CD14-positive monocyte (primary cell): ENCODE results near the gene RPS21. TPM values are rescaled to one million over a fixed set of nuclear protein-coding genes. Genes with fewer than 3 reads are reported as not detected.

Experiments
- DNase-seq, 3 donors: peaks; one replicate each; pipeline ENCODE4 v3.0.0-alpha.2; 2011 to 2022
- H2AFZ ChIP-seq: 2 replicates; pipeline ENCODE4 v1.6.0; 2012; ENCODE audit warnings: mild to moderate bottlenecking, low read depth, low read length, inconsistent platforms; ENCODE audit not compliant: insufficient read depth, poor library complexity, severe bottlenecking
- H3K27ac ChIP-seq, 2 donors: 1 replicate in 1 of 2; 2 replicates in 1 of 2; pipeline ENCODE4 v1.5.1; 2012 to 2013; ENCODE audit warnings: low read length in 2 of 2, control low read depth in 1 of 2, inconsistent platforms in 1 of 2, low read depth in 1 of 2, mild to moderate bottlenecking in 1 of 2
- H3K27me3 ChIP-seq, 2 donors: one replicate each; pipeline versions ENCODE4 v1.6.0 to v1.6.1; 2011 to 2013; ENCODE audit warnings: low read length in 2 of 2; ENCODE audit not compliant: control insufficient read depth in 2 of 2, insufficient read depth in 2 of 2
- H3K36me3 ChIP-seq, 2 donors: replicated peaks in 1 of 2; 1 replicate in 1 of 2; 2 replicates in 1 of 2; pipeline versions ENCODE4 v1.5.1 to v1.6.1; 2012 to 2013; ENCODE audit warnings: low read length in 2 of 2, control low read depth in 1 of 2, inconsistent platforms in 1 of 2, mild to moderate bottlenecking in 1 of 2; ENCODE audit not compliant: insufficient read depth in 2 of 2, control insufficient read depth in 1 of 2
- H3K4me1 ChIP-seq, 2 donors: 1 replicate in 1 of 2; 2 replicates in 1 of 2; pipeline versions ENCODE4 v1.5.1 to v1.6.1; 2012 to 2013; ENCODE audit warnings: low read length in 2 of 2, control low read depth in 1 of 2, inconsistent platforms in 1 of 2, mild to moderate bottlenecking in 1 of 2, moderate library complexity in 1 of 2; ENCODE audit not compliant: insufficient read depth in 2 of 2, control insufficient read depth in 1 of 2
- H3K4me2 ChIP-seq: replicated peaks from 2 replicates; pipeline ENCODE3; 2012; ENCODE audit warnings: low read length, moderate library complexity, mild to moderate bottlenecking; ENCODE audit not compliant: poor library complexity, severe bottlenecking; ENCODE audit errors: extremely low read depth
- H3K4me3 ChIP-seq, 3 experiments: fragments of 200-600 bp in 1 of 3; sonication (generic) in 1 of 3; replicated peaks in 1 of 3; 1 replicate in 2 of 3; 2 replicates in 1 of 3; pipeline ENCODE4 v1.5.1; 2011 to 2013; ENCODE audit warnings: low read length in 3 of 3, mild to moderate bottlenecking in 3 of 3, control low read depth in 2 of 3, low read depth in 2 of 3, inconsistent platforms in 1 of 3, moderate library complexity in 1 of 3
- H3K79me2 ChIP-seq: 2 replicates; pipeline ENCODE4 v1.6.0; 2012; ENCODE audit warnings: mild to moderate bottlenecking, control low read depth, inconsistent platforms, low read length, moderate library complexity; ENCODE audit not compliant: insufficient read depth
- H3K9ac ChIP-seq: 2 replicates; pipeline ENCODE4 v1.6.0; 2017; ENCODE audit warnings: low read length, mild to moderate bottlenecking; ENCODE audit not compliant: insufficient read depth, poor library complexity, severe bottlenecking
- H3K9me3 ChIP-seq, 2 donors: replicated peaks in 1 of 2; 1 replicate in 1 of 2; 2 replicates in 1 of 2; pipeline versions ENCODE4 v1.5.1 to v1.6.1; 2012 to 2013; ENCODE audit warnings: low read length in 2 of 2, control low read depth in 1 of 2; ENCODE audit not compliant: control insufficient read depth in 1 of 2, insufficient read depth in 1 of 2
- H4K20me1 ChIP-seq: 2 replicates; pipeline ENCODE4 v1.6.0; 2012; ENCODE audit warnings: mild to moderate bottlenecking, low read length, control low read depth, moderate library complexity; ENCODE audit not compliant: insufficient read depth
- H3K27ac Mint-ChIP-seq, 7 donors: one replicate each; pipeline ENCODE4 v1.8.0; 2020; ENCODE audit warnings: mild to moderate bottlenecking in 7 of 7, mixed read lengths in 7 of 7, moderate library complexity in 6 of 7, inconsistent platforms in 2 of 7
- H3K27me3 Mint-ChIP-seq, 3 donors: one replicate each; pipeline ENCODE4 v1.8.0; 2021 to 2022; ENCODE audit warnings: low read depth in 3 of 3, mild to moderate bottlenecking in 3 of 3, mixed read lengths in 3 of 3, moderate library complexity in 3 of 3, inconsistent platforms in 1 of 3
- H3K36me3 Mint-ChIP-seq, 2 donors: one replicate each; pipeline ENCODE4 v1.8.0; 2020; ENCODE audit warnings: mixed read lengths in 2 of 2, inconsistent platforms in 1 of 2, mild to moderate bottlenecking in 1 of 2
- H3K4me1 Mint-ChIP-seq: one replicate; pipeline ENCODE4 v1.8.0; 2020; ENCODE audit warnings: mild to moderate bottlenecking, mixed read lengths
- H3K4me3 Mint-ChIP-seq, 2 donors: one replicate each; pipeline ENCODE4 v1.8.0; 2020; ENCODE audit warnings: mild to moderate bottlenecking in 2 of 2, mixed read lengths in 2 of 2, moderate library complexity in 1 of 2
- H3K9me3 Mint-ChIP-seq, 7 donors: one replicate each; pipeline ENCODE4 v1.8.0; 2020 to 2022; ENCODE audit warnings: mixed read lengths in 7 of 7, mild to moderate bottlenecking in 6 of 7, moderate library complexity in 6 of 7, inconsistent platforms in 2 of 7
- CTCF ChIP-seq: fragments of 200-600 bp; IDR thresholded peaks from one replicate; pipeline ENCODE4 v1.8.0; 2022; ENCODE audit warnings: antibody characterized with exemption, mild to moderate bottlenecking
- WGBS: methylation state at CpG from one replicate; pipeline ENCODE4 v1.1.5; 2013; ENCODE audit warnings: missing lambda C conversion rate; ENCODE audit not compliant: insufficient coverage; 5-methylcytosine and 5-hydroxymethylcytosine counted together
- intact Hi-C, 2 donors: fragments of 100-400 bp; cut with micrococcal nuclease; formaldehyde crosslinking; loops; one replicate each; pipeline versions ENCODE4 v1.15.0 to v1.15.1; 2023
- polyA plus RNA-seq, 3 donors: library from polyadenylated mRNA; depleted of rRNA in 1 of 3; unstranded in 2 of 3; stranded (reverse) in 1 of 3; fragments of 300-500 nt in 2 of 3; fragments of >200 nt in 1 of 3; fragmentation: Illumina TruSeq in 2 of 3; gene quantifications; 1 replicate in 2 of 3; 2 replicates in 1 of 3; pipeline ENCODE4 v1.2.3, GENCODE V29; 2012 to 2021

The RPS21 gene
- polyA plus RNA-seq, 3 donors, result 799 to 6,263 (median 968) TPM

DNA sequence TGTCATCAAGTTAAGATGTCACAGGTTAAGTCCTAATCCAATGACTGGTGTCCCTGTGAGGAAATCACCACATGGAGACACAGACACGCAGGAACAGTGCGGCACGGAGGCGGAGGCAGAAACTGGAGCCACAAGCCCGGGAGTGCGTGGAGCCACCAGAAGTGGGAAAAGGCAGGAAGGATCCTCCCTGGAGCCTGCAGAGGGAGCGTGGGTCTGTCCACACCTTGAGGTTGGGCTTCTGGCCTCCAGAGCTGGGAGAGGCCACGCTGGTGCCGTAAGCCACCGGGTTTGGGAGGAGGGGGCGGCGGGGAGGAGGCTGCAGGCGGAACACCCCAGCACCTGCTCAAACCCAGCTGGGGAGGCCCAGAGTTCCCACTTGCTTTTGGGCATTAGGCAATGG is 16.4 kb downstream of the RPS21 start:
- Mint-ChIP-seq H3K36me3 (peaks cover 9 to 24% of the 10 kb centered on the region in 2 donors), H3K4me1 (peaks cover 25% of the 10 kb centered on the region), H3K4me3 (no peak overlapping the region), H3K9me3 (no peaks in the 10 kb centered on the region), H3K27me3 (peaks cover 2 to 4% (median 2%) of the 10 kb centered on the region in 3 donors), H3K27ac (no peak overlapping the region)
- H3K9ac ChIP-seq, result no peak overlapping the region
- no peak for TF ChIP-seq CTCF
- intact Hi-C loops, result loop anchor here in 1 of 2 donors (10.0 kb wide), 2 partner anchors 169 to 391 kb away; partner anchors contain the start of genes MRGBP and OSBPL2
- H3K27me3 ChIP-seq, result no peaks in the 10 kb centered on the region
- DNase-seq, result no peak
- H3K36me3 ChIP-seq, result peaks cover 3 to 9% of the 10 kb centered on the region in 2 donors
- peaks cover 10% of the 10 kb centered on the region for H4K20me1 ChIP-seq
- WGBS, result 96% methylated on average over 10 of the region's 13 CpGs
- H3K9me3 ChIP-seq, result no peaks in the 10 kb centered on the region
- no peak overlapping the region for H2AFZ ChIP-seq
- peaks cover 25 to 33% of the 10 kb centered on the region in 2 donors for H3K4me1 ChIP-seq
- peaks cover 23% of the 10 kb centered on the region for H3K79me2 ChIP-seq
- H3K4me3 ChIP-seq, result no peak overlapping the region
- H3K4me2 ChIP-seq, result no peak overlapping the region
- no peak overlapping the region for H3K27ac ChIP-seq

GRCh38 chr20:62404112-62404665 is 17.3 kb downstream of the RPS21 start:
- Mint-ChIP-seq H3K27me3 (peaks cover 3 to 8% (median 4%) of the 10 kb centered on the region in 3 donors), H3K4me3 (no peak overlapping the region), H3K9me3 (no peaks in the 10 kb centered on the region), H3K36me3 (peaks cover 9 to 24% of the 10 kb centered on the region in 2 donors), H3K27ac (peak overlapping the region in 2 of 7 donors; percentile 37 to 57), H3K4me1 (peaks cover 25% of the 10 kb centered on the region)
- no peaks in the 10 kb centered on the region for H3K9me3 ChIP-seq
- intact Hi-C loops, result loop anchor here in 1 of 2 donors (10.0 kb wide), 2 partner anchors 169 to 391 kb away; partner anchors contain the start of genes MRGBP and OSBPL2
- no peak overlapping the region for H3K4me2 ChIP-seq
- H3K9ac ChIP-seq, result no peak overlapping the region
- peaks cover 23% of the 10 kb centered on the region for H3K79me2 ChIP-seq
- peaks cover 10% of the 10 kb centered on the region for H4K20me1 ChIP-seq
- H3K4me1 ChIP-seq, result peaks cover 25 to 33% of the 10 kb centered on the region in 2 donors
- H3K36me3 ChIP-seq, result peaks cover 3 to 9% of the 10 kb centered on the region in 2 donors
- H3K4me3 ChIP-seq, result no peak overlapping the region
- DNase-seq, result no peak
- TF ChIP-seq CTCF, result no peak
- H2AFZ ChIP-seq, result no peak overlapping the region
- H3K27ac ChIP-seq, result peak overlapping the region in 1 of 2 donors; percentile 5
- WGBS, result 100% methylated on average over 7 of the region's 9 CpGs
- H3K27me3 ChIP-seq, result no peaks in the 10 kb centered on the region
